B cell (primary cell): ENCODE data around the gene SFMBT2. TPM values are rescaled to one million over a fixed set of nuclear protein-coding genes. Genes with fewer than 3 reads are reported as not detected.
A peak's percentile ranks its signal among the peaks of the same experiment; 100 is the strongest.

Source experiments
- ATAC-seq: fragments of 200-7000 bp; cut with Tn5 transposase; one replicate; pipeline ENCODE4 v1.10.0; 2021; ENCODE audit warnings: low read depth, mild to moderate bottlenecking, moderate number of reproducible peaks, moderate library complexity
- CTCF ChIA-PET: fragments of 350-600 bp; sonication (Branson Sonifier 250); formaldehyde crosslinking; loops from one replicate; lab custom pipeline; 2021; ENCODE audit warnings: antibody characterized with exemption, inconsistent platforms; lab: Charles Lee
- POLR2A ChIA-PET: fragments of 350-600 bp; sonication (Branson Sonifier 250); formaldehyde crosslinking; loops from one replicate; lab custom pipeline; 2021; ENCODE audit warnings: antibody characterized with exemption; lab: Charles Lee
- DNase-seq: peaks from one replicate; pipeline ENCODE4 v3.0.0; 2013
- H2AFZ ChIP-seq: 2 replicates; pipeline ENCODE4 v1.6.1; 2012; ENCODE audit warnings: mild to moderate bottlenecking, low read depth, low read length; ENCODE audit not compliant: insufficient read depth, poor library complexity, severe bottlenecking
- H3K27ac ChIP-seq, 2 donors: 1 replicate in 1 of 2; 2 replicates in 1 of 2; pipeline ENCODE4 v1.5.1; 2012 to 2013; ENCODE audit warnings: low read length in 2 of 2, mild to moderate bottlenecking in 2 of 2, moderate library complexity in 1 of 2
- H3K27me3 ChIP-seq, 4 experiments: fragments of 200-600 bp in 1 of 4; sonication (generic) in 1 of 4; replicated peaks in 1 of 4; 1 replicate in 2 of 4; 2 replicates in 2 of 4; pipeline versions ENCODE4 v1.6.1 to v1.7.0; 2013 to 2016; ENCODE audit warnings: low read length in 3 of 4, mild to moderate bottlenecking in 2 of 4, mixed read lengths in 1 of 4, moderate library complexity in 1 of 4; ENCODE audit not compliant: insufficient read depth in 4 of 4, control insufficient read depth in 3 of 4; ENCODE audit errors: control extremely low read depth in 1 of 4
- H3K36me3 ChIP-seq, 2 experiments: replicated peaks in 1 of 2; 1 replicate in 1 of 2; 2 replicates in 1 of 2; pipeline versions ENCODE4 v1.6.1 to v1.7.1; 2013; ENCODE audit warnings: low read length in 1 of 2; ENCODE audit not compliant: insufficient read depth in 2 of 2, control insufficient read depth in 1 of 2; ENCODE audit errors: control extremely low read depth in 1 of 2, extremely low read depth in 1 of 2
- H3K4me1 ChIP-seq, 2 donors: fragments of 200-600 bp in 1 of 2; sonication (generic) in 1 of 2; 1 replicate in 1 of 2; 2 replicates in 1 of 2; pipeline versions ENCODE4 v1.5.1 to v1.6.1; 2013 to 2017; ENCODE audit warnings: low read length in 2 of 2; ENCODE audit not compliant: control insufficient read depth in 2 of 2, insufficient read depth in 2 of 2
- H3K4me2 ChIP-seq: replicated peaks from 2 replicates; pipeline ENCODE3; 2012; ENCODE audit warnings: mild to moderate bottlenecking, low read depth, low read length; ENCODE audit not compliant: poor library complexity, severe bottlenecking
- H3K4me3 ChIP-seq, 5 experiments: fragments of 200-600 bp in 1 of 5; sonication (generic) in 1 of 5; 1 replicate in 3 of 5; 2 replicates in 2 of 5; pipeline versions ENCODE4 v1.5.1 to v1.7.0; 2011 to 2016; ENCODE audit warnings: low read length in 4 of 5, mild to moderate bottlenecking in 4 of 5, low read depth in 2 of 5, control low read depth in 1 of 5, moderate library complexity in 1 of 5; ENCODE audit not compliant: insufficient read depth in 1 of 5; ENCODE audit errors: control extremely low read depth in 1 of 5, extremely low read depth in 1 of 5
- H3K79me2 ChIP-seq: fragments of 200-600 bp; sonication (generic); one replicate; pipeline ENCODE4 v1.6.0; 2016; ENCODE audit warnings: low read length; ENCODE audit not compliant: control insufficient read depth, insufficient read depth
- H3K9ac ChIP-seq: fragments of 200-600 bp; sonication (generic); 2 replicates; pipeline ENCODE4 v1.6.1; 2017; ENCODE audit warnings: mild to moderate bottlenecking, low read length, moderate library complexity
- H3K9me3 ChIP-seq, 3 donors: one replicate each; pipeline versions ENCODE4 v1.6.1 to v1.7.1; 2013; ENCODE audit warnings: low read length in 2 of 3; ENCODE audit not compliant: control insufficient read depth in 2 of 3, insufficient read depth in 1 of 3; ENCODE audit errors: control extremely low read depth in 1 of 3
- H4K20me1 ChIP-seq: 2 replicates; pipeline ENCODE4 v1.6.0; 2012; ENCODE audit warnings: mild to moderate bottlenecking, low read length; ENCODE audit not compliant: insufficient read depth, control insufficient read depth, poor library complexity, severe bottlenecking
- H3K27ac Mint-ChIP-seq: one replicate; pipeline ENCODE4 v1.8.0; 2021; ENCODE audit warnings: mixed read lengths
- H3K27me3 Mint-ChIP-seq: one replicate; pipeline ENCODE4 v1.8.0; 2021; ENCODE audit warnings: mixed read lengths
- H3K4me1 Mint-ChIP-seq: one replicate; pipeline ENCODE4 v1.8.0; 2021; ENCODE audit warnings: mixed read lengths
- H3K4me3 Mint-ChIP-seq: one replicate; pipeline ENCODE4 v1.8.0; 2021; ENCODE audit warnings: mixed read lengths
- H3K9me3 Mint-ChIP-seq: one replicate; pipeline ENCODE4 v1.8.0; 2022; ENCODE audit warnings: mixed read lengths; ENCODE audit not compliant: insufficient read depth
- CTCF ChIP-seq: fragments of 200-600 bp; IDR thresholded peaks from one replicate; pipeline ENCODE4 v1.8.0; 2022; ENCODE audit warnings: antibody characterized with exemption, mild to moderate bottlenecking
- EZH2 ChIP-seq: IDR thresholded peaks from 2 replicates; pipeline ENCODE4 v1.6.1; 2012; ENCODE audit warnings: borderline replicate concordance, low read depth, mild to moderate bottlenecking, moderate library complexity, low read length; ENCODE audit not compliant: insufficient read depth, poor library complexity, severe bottlenecking
- WGBS: methylation state at CpG from one replicate; pipeline ENCODE4 v1.1.5; 2013; ENCODE audit warnings: missing lambda C conversion rate; ENCODE audit not compliant: insufficient coverage; 5-methylcytosine and 5-hydroxymethylcytosine counted together
- intact Hi-C: fragments of 100-400 bp; cut with micrococcal nuclease; formaldehyde crosslinking; loops from one replicate; pipeline ENCODE4 v1.10.0; 2022
- polyA plus RNA-seq: library from polyadenylated mRNA; depleted of rRNA; stranded (reverse); fragments of >200 nt; gene quantifications from 2 replicates; pipeline ENCODE4 v1.2.3, GENCODE V29; 2012
- total RNA-seq, 2 donors: library from RNA; stranded (reverse); fragments of 120-200 nt in 1 of 2; gene quantifications; 1 replicate in 1 of 2; 2 replicates in 1 of 2; pipeline versions ENCODE4 v1.2.3 to v1.2.4, GENCODE V29; 2013 to 2022

Gene SFMBT2
- total and polyA plus RNA-seq, 2 donors (not counting 1 experiment from before 2014, with no cell fraction given): 2.3 to 24.0 TPM

GRCh38 chr10:7306147-7306546, 104.7 kb downstream of the SFMBT2 start:
- ChIA-PET CTCF (no interaction called here), POLR2A (interaction anchor here (1.0 kb wide), 1 partner anchor 104 kb away, joined by 3 read pairs; the partner anchor contains the start of gene SFMBT2)
- WGBS: no CpG with 5 or more reads among the region's 9 CpGs
- Histone ChIP-seq H3K27ac (peak overlapping the region; percentile 66 to 90), H3K4me2 (peak overlapping the region; percentile 62), H3K4me1 (peaks cover 31 to 38% of the 10 kb centered on the region in 2 donors), H3K9ac (peak overlapping the region; percentile 35), H3K27me3 (no peaks in the 10 kb centered on the region), H3K9me3 (peaks cover 0 to 15% (median 11%) of the 10 kb centered on the region in 3 donors), H3K36me3 (peaks cover 2 to 3% of the 10 kb centered on the region in 2 experiments), H3K79me2 (peaks cover 51% of the 10 kb centered on the region), H4K20me1 (no peaks in the 10 kb centered on the region), H2AFZ (peak overlapping the region; percentile 39), H3K4me3 (peak overlapping the region in 4 of 5 experiments; percentile 7 to 42 (median 24))
- DNase-seq (peak; percentile 67), ATAC-seq (peak; percentile 87)
- Mint-ChIP-seq H3K4me1 (peaks cover 51% of the 10 kb centered on the region), H3K4me3 (peak overlapping the region; percentile 82), H3K27ac (peak overlapping the region; percentile 96), H3K9me3 (peaks cover 2% of the 10 kb centered on the region), H3K27me3 (no peaks in the 10 kb centered on the region)
- TF ChIP-seq CTCF: no peak
- intact Hi-C loops: loop anchor here (1.0 to 5.0 kb wide), 4 partner anchors 31 to 166 kb away; no protein-coding TSS in a partner anchor

- peaks cover 31 to 38% of the 10 kb centered on the region in 2 donors for H3K4me1 ChIP-seq
- Mint-ChIP-seq H3K27me3 (no peaks in the 10 kb centered on the region), H3K27ac (peak overlapping the region; percentile 96), H3K4me1 (peaks cover 60% of the 10 kb centered on the region), H3K4me3 (peak overlapping the region; percentile 19), H3K9me3 (peaks cover 2% of the 10 kb centered on the region)
- H3K4me3 ChIP-seq: no peak overlapping the region
- ATAC-seq: no peak
- intact Hi-C loops: loop anchor here (5.0 kb wide), 1 partner anchor 167 kb away; no protein-coding TSS in a partner anchor
- H3K9me3 ChIP-seq: peaks cover 0 to 15% (median 11%) of the 10 kb centered on the region in 3 donors
- H4K20me1 ChIP-seq: no peaks in the 10 kb centered on the region
- H3K9ac ChIP-seq: no peak overlapping the region
- H3K79me2 ChIP-seq: peaks cover 60% of the 10 kb centered on the region
- TF ChIP-seq EZH2: no peak
- no peak for TF ChIP-seq CTCF
- DNase-seq: no peak
- no CpG with 5 or more reads among the region's 6 CpGs for WGBS
- peak overlapping the region; percentile 62 for H3K4me2 ChIP-seq
- H3K36me3 ChIP-seq: peaks cover 2 to 3% of the 10 kb centered on the region in 2 experiments
- H3K27ac ChIP-seq: peak overlapping the region; percentile 66 to 90
- ChIA-PET POLR2A (interaction anchor here (0.5 kb wide), 1 partner anchor 79 kb away, joined by 9 read pairs; no protein-coding TSS in a partner anchor), CTCF (no interaction called here)
- no peaks in the 10 kb centered on the region for H3K27me3 ChIP-seq
- H2AFZ ChIP-seq: no peak overlapping the region
These were observed 105.8 kb downstream of the SFMBT2 start for GRCh38 chr10:7305053-7305452.
